Urinary bladder (tissue), 4 donors: ENCODE measurements around the gene OCSTAMP. TPM values are rescaled to one million over a fixed set of nuclear protein-coding genes. Genes with fewer than 3 reads are reported as not detected.

ENCODE experiments used
- DNase-seq: peaks from one replicate; pipeline ENCODE4 v3.0.0-alpha.2; 2015; ENCODE audit errors: extremely low spot score
- H3K27ac ChIP-seq: one replicate; pipeline ENCODE4 v1.5.1; 2013; ENCODE audit warnings: low read depth, mild to moderate bottlenecking, moderate library complexity
- H3K36me3 ChIP-seq: one replicate; pipeline ENCODE4 v1.6.1; 2013; ENCODE audit warnings: mild to moderate bottlenecking, moderate library complexity; ENCODE audit not compliant: insufficient read depth
- H3K4me1 ChIP-seq: one replicate; pipeline ENCODE4 v1.6.1; 2013; ENCODE audit warnings: mild to moderate bottlenecking, moderate library complexity; ENCODE audit not compliant: insufficient read depth
- H3K4me3 ChIP-seq: one replicate; pipeline ENCODE4 v1.5.1; 2013; ENCODE audit warnings: low read depth, low read length
- WGBS: extraction: QIAGEN DNeasy Blood & Tissue Kit; methylation state at CpG from one replicate; pipeline ENCODE4 v1.1.7; 2013; 5-methylcytosine and 5-hydroxymethylcytosine counted together
- polyA plus RNA-seq: library from polyadenylated mRNA; stranded (reverse); fragments of 200-250 nt; gene quantifications from one replicate; pipeline ENCODE4 v1.2.3, GENCODE V29; 2013
- total RNA-seq: library from RNA; depleted of rRNA; stranded (reverse); fragments of >200 nt; gene quantifications from one replicate; pipeline ENCODE4 v1.2.3, GENCODE V29; 2014
- donor health status: healthy with polysubstance abuse.
- donor health status: healthy.

OCSTAMP gene
- total and polyA plus RNA-seq, 2 donors = not detected

DNA sequence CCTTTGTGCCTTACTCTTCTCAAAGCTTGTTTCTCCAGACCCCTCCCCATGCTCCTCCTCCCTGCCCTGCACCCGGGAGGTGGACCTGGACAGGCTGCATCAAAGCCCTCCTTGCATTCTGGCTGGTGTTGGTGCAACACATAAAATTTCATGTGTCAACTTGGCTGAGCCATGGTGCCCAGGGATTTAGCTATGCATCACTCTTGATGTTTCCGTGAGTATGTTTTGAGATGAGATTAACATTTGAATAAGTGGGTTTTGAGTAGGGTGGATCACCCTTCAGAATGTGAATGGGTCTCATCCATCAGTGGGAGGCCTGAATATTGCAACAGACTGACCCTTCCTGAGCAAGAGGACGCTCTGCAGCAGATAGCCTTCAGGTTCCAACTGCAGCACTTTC, 4.4 kb upstream of the OCSTAMP start:
- no peak for DNase-seq
- Histone ChIP-seq H3K4me3 (no peak overlapping the region), H3K27ac (no peak overlapping the region), H3K36me3 (no peaks in the 10 kb centered on the region), H3K4me1 (no peaks in the 10 kb centered on the region)
- WGBS = 54% methylated on average over 3 of the region's 3 CpGs

DNA sequence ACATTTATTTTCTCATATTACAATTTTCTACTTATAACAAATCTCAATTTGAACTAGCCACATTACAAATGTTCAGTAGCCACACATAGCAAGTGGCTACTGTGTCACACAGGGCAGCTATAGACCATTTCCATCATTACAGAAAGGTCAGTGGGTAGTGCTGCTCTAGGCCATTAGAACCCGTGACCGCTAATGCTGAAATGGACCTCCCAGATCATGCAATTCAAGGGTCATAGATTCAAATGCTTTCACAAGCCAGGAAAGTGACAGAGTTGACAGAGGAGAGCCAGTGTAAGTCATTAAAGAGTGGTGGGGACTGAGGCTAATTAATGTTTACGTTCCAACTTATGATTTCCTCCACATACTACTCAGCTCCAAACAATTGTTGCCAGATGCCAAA, 3.5 kb upstream of the OCSTAMP start:
- Histone ChIP-seq H3K27ac (no peak overlapping the region), H3K4me3 (no peak overlapping the region), H3K36me3 (no peaks in the 10 kb centered on the region), H3K4me1 (no peaks in the 10 kb centered on the region)
- WGBS = 92% methylated on average over 3 of the region's 3 CpGs
- DNase-seq = no peak

DNA sequence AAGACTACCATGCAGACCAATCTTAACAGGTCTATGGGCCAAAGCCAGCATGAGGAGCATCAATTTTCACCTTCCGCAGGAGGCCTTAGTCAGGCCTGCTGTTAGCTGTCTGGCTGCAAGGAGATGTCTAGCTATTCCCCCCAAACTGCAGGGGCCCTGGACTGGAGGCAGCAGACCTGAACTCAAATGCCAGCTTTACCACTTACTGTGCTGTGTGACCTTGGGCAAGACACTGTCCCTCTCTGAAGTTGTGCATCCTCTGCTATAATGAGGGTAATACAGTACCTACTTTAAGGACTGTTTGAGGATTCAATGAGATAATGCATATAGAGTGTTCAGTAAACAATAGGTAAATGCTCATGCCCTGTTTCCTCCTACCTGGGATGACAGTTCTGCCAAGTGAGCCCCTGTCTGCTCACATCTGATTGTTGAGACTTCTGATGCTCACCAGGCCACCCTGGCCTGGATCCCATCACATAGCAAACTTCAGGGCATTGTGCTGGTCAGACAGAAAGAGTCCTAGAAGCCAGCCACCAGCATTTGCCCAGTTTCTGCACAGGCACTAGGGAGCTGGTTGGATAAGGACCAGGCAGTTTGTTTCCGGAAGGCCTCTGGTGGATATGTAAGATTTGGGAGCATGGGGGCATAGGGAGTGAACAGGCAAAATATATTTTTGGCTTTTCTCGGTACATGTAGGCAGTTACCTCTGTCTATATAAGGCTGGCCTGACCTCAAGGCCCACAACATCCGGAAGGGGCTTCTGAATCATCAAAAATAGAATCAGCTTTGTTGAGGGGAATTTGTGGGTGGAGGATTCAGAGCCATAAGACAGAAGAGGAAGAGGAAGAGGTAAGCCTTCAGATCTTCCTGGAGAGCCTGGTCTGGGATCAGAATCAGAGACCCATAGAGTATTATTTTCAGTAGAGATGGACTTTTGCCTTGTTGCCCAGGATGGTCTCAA, 2.3 kb upstream of the OCSTAMP start:
- WGBS = 69% methylated on average over 4 of the region's 4 CpGs

DNA sequence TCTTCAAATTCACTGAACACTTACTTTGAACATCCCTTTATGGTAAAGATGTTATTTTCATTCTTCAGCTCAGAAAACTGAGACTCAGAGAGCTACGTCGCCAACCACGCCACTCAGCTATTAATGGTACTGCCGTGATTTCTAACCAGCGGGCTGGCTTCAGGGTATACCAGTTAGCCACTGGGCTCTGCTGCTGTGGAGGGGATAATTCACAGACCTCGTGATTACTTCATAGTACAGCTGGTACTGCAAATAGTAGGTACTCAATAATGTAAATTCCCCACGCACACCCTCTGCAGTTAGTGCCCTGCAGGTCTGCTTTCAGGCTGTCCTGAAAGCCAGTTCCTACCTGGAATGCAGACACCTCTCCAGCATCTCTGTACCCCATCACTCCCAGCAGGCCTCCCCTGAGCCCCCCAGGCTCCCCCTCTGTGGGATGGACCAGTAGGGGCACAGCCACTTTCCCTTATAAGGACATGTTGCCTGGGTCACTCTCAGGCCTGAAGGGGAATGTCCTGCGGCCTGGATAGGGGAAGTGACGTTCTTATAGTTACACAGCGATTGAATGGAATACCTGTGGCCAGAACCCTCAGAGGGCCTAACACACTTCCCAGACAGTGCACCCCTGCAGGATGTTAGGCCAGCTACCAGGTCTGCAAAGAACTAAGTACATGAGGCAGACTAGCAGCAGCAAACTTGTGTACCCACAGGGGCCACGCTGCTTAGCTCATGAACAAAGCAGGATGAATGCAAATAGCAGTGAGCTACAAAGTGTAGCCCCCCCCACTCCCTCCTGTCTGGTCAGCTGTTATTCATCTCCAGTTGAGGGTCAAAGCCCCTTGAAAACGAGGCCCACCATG, 1.3 kb upstream of the OCSTAMP start:
- H3K4me1 ChIP-seq = no peaks in the 10 kb centered on the region
- H3K36me3 ChIP-seq = no peaks in the 10 kb centered on the region
- H3K27ac ChIP-seq = no peak overlapping the region
- no peak overlapping the region for H3K4me3 ChIP-seq
- 74% methylated on average over 12 of the region's 12 CpGs for WGBS
- no peak for DNase-seq

More for the DNA sequence above, 2.3 kb upstream of the OCSTAMP start:
- no peak overlapping the region for H3K27ac ChIP-seq
- no peak overlapping the region for H3K4me3 ChIP-seq
- no peaks in the 10 kb centered on the region for H3K36me3 ChIP-seq
- no peak for DNase-seq
- H3K4me1 ChIP-seq = no peaks in the 10 kb centered on the region

DNA sequence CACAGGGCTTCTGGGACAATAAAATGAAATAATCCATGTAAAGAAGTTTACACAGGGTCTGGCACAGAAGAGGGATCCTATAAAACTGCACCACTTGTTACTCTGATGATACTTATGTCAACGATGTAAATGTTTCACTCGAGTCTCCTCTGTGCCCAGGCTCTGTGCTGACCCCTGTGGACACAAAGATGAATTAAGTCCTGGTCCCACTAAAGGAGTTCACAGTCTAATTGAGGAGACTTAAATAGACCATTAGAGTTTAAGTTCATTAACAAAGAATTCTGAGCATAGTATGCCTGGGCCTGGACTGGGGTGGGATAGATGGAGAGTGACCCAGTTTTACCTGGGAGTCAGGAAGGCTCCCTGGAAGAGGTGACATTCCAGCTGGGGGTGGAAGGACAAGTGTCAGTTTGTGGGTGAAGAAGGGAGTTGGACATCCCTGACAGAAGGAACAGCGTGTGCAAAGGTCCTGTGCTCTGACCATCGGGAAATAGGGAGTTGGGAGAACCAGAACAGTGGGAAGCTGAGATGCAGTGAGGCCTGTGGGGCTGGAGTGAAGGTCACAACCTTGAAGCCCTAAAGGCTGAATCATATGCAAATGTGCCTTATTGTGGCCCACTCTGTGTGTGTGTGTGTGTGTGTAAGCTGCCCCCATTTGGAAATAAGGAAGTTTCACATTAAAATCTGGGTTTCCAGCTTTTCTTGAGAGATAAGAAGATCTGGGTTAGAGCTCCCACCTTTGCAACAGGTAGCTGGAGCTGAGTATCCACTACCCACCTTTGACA, 1.1 kb downstream of the OCSTAMP start:
- Histone ChIP-seq H3K4me3 (no peak overlapping the region), H3K36me3 (no peaks in the 10 kb centered on the region), H3K4me1 (no peaks in the 10 kb centered on the region), H3K27ac (no peak overlapping the region)
- DNase-seq = no peak
- 77% methylated on average over 4 of the region's 4 CpGs for WGBS

DNA sequence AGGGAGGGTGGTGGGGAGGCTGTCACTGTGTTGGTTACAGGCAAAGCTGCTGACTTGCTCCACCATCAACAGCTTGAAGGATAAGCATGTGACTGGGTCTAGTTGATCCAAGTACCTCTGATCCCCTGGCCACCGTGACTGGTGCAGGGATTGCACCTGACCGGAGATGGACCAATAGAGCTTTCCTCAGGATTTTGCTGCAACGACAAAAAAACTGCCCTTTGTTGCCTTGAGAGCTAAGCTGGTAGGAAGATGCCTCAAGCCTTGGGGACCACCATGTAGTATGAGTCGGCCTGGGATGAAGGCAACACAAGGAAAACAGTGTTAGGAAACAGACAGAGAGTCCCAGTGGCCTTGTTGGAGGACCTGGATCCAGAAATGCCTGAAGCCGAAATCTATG, 1.8 kb downstream of the OCSTAMP start:
- DNase-seq = no peak
- H3K27ac ChIP-seq = no peak overlapping the region
- no peaks in the 10 kb centered on the region for H3K36me3 ChIP-seq
- H3K4me1 ChIP-seq = no peaks in the 10 kb centered on the region
- H3K4me3 ChIP-seq = no peak overlapping the region
- 86% methylated on average over 5 of the region's 5 CpGs for WGBS

GRCh38 chr20:46547995-46548394, 2.5 kb downstream of the OCSTAMP start:
- Histone ChIP-seq H3K27ac (no peak overlapping the region), H3K4me3 (no peak overlapping the region), H3K36me3 (no peaks in the 10 kb centered on the region), H3K4me1 (no peaks in the 10 kb centered on the region)
- WGBS = 85% methylated on average over 6 of the region's 6 CpGs
- DNase-seq = no peak

DNA sequence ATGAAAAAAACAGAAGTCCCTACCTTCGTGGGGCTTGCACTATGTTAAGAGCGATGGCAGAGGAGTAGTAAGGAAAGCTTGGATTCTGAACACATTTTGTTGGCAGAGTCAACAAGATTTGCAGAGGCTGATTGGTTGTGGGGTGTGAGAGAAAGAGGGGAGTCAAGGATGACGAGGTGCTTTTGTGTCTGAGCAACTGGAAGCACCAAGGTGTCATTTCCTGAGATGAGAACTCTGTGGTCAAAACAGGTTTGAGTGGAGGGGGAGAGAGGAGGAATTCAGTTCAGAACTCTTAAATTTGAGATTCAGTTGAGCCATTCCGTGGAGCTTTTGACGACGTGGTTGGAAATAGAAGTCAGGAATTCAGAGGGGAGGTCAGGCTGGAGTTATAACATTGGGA, 3.5 kb downstream of the OCSTAMP start:
- no peak overlapping the region for H3K27ac ChIP-seq
- no peak overlapping the region for H3K4me3 ChIP-seq
- no peaks in the 10 kb centered on the region for H3K4me1 ChIP-seq
- no peak for DNase-seq
- 69% methylated on average over 6 of the region's 6 CpGs for WGBS
- H3K36me3 ChIP-seq = no peaks in the 10 kb centered on the region

GRCh38 chr20:46546298-46546697, 4.2 kb downstream of the OCSTAMP start:
- Histone ChIP-seq H3K27ac (no peak overlapping the region), H3K36me3 (no peaks in the 10 kb centered on the region), H3K4me1 (no peaks in the 10 kb centered on the region), H3K4me3 (no peak overlapping the region)
- no peak for DNase-seq
- 80% methylated on average over 3 of the region's 3 CpGs for WGBS

- Histone ChIP-seq H3K4me3 (no peak overlapping the region), H3K4me1 (no peaks in the 10 kb centered on the region), H3K27ac (no peak overlapping the region), H3K36me3 (no peaks in the 10 kb centered on the region)
- no peak for DNase-seq
- 94% methylated on average over 9 of the region's 9 CpGs for WGBS
These were observed 4.7 kb downstream of the OCSTAMP start for GRCh38 chr20:46545827-46546138.

- Histone ChIP-seq H3K36me3 (no peaks in the 10 kb centered on the region), H3K27ac (no peak overlapping the region), H3K4me1 (no peaks in the 10 kb centered on the region), H3K4me3 (no peak overlapping the region)
- no peak for DNase-seq
- 82% methylated on average over 14 of the region's 14 CpGs for WGBS
These were observed 5.2 kb downstream of the OCSTAMP start for GRCh38 chr20:46545077-46545826.

DNA sequence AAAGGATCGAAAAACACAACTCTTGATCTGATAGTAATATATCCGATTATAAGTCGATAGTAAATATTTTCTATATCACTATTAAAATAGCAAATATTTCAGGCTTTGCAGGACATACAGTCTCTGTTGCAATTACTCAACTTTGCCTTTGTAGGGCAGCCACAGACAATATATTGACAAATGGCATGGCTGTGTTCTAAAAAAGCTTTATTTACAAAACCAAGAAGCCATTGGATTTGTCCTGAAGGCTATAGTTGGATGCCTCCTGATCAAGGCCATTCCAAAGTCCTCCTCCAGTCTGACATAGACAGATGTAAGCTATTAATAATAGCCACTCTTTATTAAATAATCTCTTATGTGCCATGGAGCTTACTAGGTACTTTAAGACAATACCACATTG, 5.9 kb downstream of the OCSTAMP start:
- Histone ChIP-seq H3K36me3 (no peaks in the 10 kb centered on the region), H3K4me1 (no peaks in the 10 kb centered on the region), H3K27ac (no peak overlapping the region), H3K4me3 (no peak overlapping the region)
- DNase-seq = no peak
- WGBS = 90% methylated on average over 3 of the region's 3 CpGs

DNA sequence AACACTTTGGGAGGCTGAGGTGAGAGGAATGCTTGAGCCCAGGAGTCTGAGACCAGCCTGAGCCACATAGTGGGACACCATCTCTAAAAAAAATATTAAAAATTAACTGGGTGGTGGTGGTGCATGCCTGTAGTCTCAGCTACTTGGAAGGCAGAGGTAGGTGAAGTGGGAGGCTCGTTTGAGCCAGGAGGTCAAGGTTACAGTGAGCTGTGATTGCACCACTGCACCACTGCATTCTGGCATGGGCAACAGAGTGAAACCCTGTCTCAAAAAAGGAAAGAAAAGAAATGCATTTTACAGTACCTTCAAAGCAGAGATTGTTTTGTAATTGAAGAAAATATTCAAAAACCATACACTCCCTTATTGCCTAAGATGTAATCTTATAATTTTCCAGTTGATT, 6.5 kb downstream of the OCSTAMP start:
- Histone ChIP-seq H3K4me1 (no peaks in the 10 kb centered on the region), H3K36me3 (no peaks in the 10 kb centered on the region), H3K27ac (no peak overlapping the region), H3K4me3 (no peak overlapping the region)
- 42% methylated on average over 1 of the region's 1 CpG for WGBS
- no peak for DNase-seq
